OCI-LY3 (cell line): ENCODE measurements around the gene GPR84.

Experiments
- H2AFZ ChIP-seq: fragments of 200-600, 300-600 bp; shearing (Covaris generic); 2 replicates; pipeline ENCODE4 v1.6.0; 2014; ENCODE audit warnings: antibody characterized with exemption, low read depth, low read length
- H3K27ac ChIP-seq: fragments of 200-600, 300-600 bp; sonication (generic); 2 replicates; pipeline ENCODE4 v1.5.1; 2014; ENCODE audit warnings: mild to moderate bottlenecking, low read length, moderate library complexity, mixed read lengths
- H3K27me3 ChIP-seq: fragments of 200-600, 300-600 bp; sonication (generic); 2 replicates; pipeline ENCODE4 v1.6.1; 2014; ENCODE audit warnings: low read depth, low read length, mixed read lengths
- H3K36me3 ChIP-seq: fragments of 200-600, 300-600 bp; sonication (generic); replicated peaks from 2 replicates; pipeline ENCODE3; 2014; ENCODE audit warnings: low read depth, low read length, mixed read lengths
- H3K4me1 ChIP-seq: fragments of 300-600, 200-600 bp; sonication (generic); 2 replicates; pipeline ENCODE4 v1.6.1; 2014; ENCODE audit warnings: low read length, mixed read lengths
- H3K4me2 ChIP-seq: fragments of 200-600, 300-600 bp; sonication (generic); 2 replicates; pipeline ENCODE4 v1.6.1; 2014; ENCODE audit warnings: low read length, mixed read lengths
- H3K4me3 ChIP-seq: fragments of 300-600, 200-600 bp; sonication (generic); 2 replicates; pipeline ENCODE4 v1.5.1; 2014; ENCODE audit warnings: antibody characterized with exemption, mild to moderate bottlenecking, low read length, moderate library complexity
- H3K79me2 ChIP-seq: fragments of 300-600, 200-600 bp; shearing (Covaris generic); 2 replicates; pipeline ENCODE4 v1.6.1; 2014; ENCODE audit warnings: mild to moderate bottlenecking, low read length, mixed read lengths
- H3K9ac ChIP-seq: fragments of 300-600, 200-600 bp; shearing (Covaris generic); 2 replicates; pipeline ENCODE4 v1.6.0; 2014; ENCODE audit warnings: mild to moderate bottlenecking, low read length, moderate library complexity
- H3K9me3 ChIP-seq: fragments of 200-600, 300-600 bp; shearing (Covaris generic); 2 replicates; pipeline ENCODE4 v1.6.1; 2014; ENCODE audit warnings: low read length, mixed read lengths; ENCODE audit not compliant: insufficient read depth
- H4K20me1 ChIP-seq: fragments of 200-600, 300-600 bp; sonication (generic); 2 replicates; pipeline ENCODE4 v1.6.1; 2016; ENCODE audit warnings: low read length, mixed read lengths; ENCODE audit not compliant: insufficient read depth
- CTCF ChIP-seq: fragments of 200-600, 300-600 bp; sonication (generic); IDR thresholded peaks from 2 replicates; pipeline ENCODE4 v1.5.1; 2014; ENCODE audit warnings: antibody characterized with exemption, low read length, low read depth
- EZH2phosphoT487 ChIP-seq: fragments of 200-600 bp; shearing (Covaris generic); IDR thresholded peaks from 2 replicates; pipeline ENCODE4 v1.6.1; 2018; ENCODE audit warnings: antibody characterized with exemption, mixed run types, low read depth

GPR84 gene

GRCh38 chr12:54324617-54325441 is 39.5 kb downstream of the GPR84 start, which contains the start of gene COPZ1:
COPZ1 (plus strand) TSS chr12:54325131; CDS start chr12:54325164, 33 bp downstream.
- peak within 1 kb of the TSS; percentile 86 for H3K9ac ChIP-seq
- TF ChIP-seq CTCF = peak; percentile 84
- no peak for TF ChIP-seq EZH2phosphoT487
- H3K9me3 ChIP-seq = no peaks in the 10 kb centered on the region
- H3K4me3 ChIP-seq = peak within 1 kb of the TSS; percentile 94
- no peaks in the 10 kb centered on the region for H4K20me1 ChIP-seq
- H3K36me3 ChIP-seq = no peaks in the 10 kb centered on the region
- peak within 1 kb of the TSS; percentile 90 for H3K4me2 ChIP-seq
- peak within 1 kb of the TSS; percentile 29 for H3K27ac ChIP-seq
- H2AFZ ChIP-seq = peak within 1 kb of the TSS; percentile 96
- peaks cover 8% of the 10 kb centered on the region for H3K4me1 ChIP-seq
- no peaks in the 10 kb centered on the region for H3K27me3 ChIP-seq
- peaks cover 27% of the 10 kb centered on the region for H3K79me2 ChIP-seq

GRCh38 chr12:54321363-54321762 is 42.9 kb downstream of the GPR84 start:
- Histone ChIP-seq H3K27ac (no peak overlapping the region), H2AFZ (no peak overlapping the region), H3K79me2 (peaks cover 12% of the 10 kb centered on the region), H3K36me3 (no peaks in the 10 kb centered on the region), H3K9me3 (no peaks in the 10 kb centered on the region), H3K4me2 (no peak overlapping the region), H3K4me1 (peaks cover 5% of the 10 kb centered on the region), H3K4me3 (no peak overlapping the region), H3K27me3 (no peaks in the 10 kb centered on the region), H4K20me1 (no peaks in the 10 kb centered on the region), H3K9ac (no peak overlapping the region)
- no peak for TF ChIP-seq CTCF
- no peak for TF ChIP-seq EZH2phosphoT487
